SK-N-SH (cell line): Measurements from ENCODE around the gene CASS4. TPM values are rescaled to one million over a fixed set of nuclear protein-coding genes. Genes with fewer than 3 reads are reported as not detected.

Experiments used
- CTCF ChIA-PET: fragments of 300-600, 350-600 bp; formaldehyde crosslinking; extraction: SDS; loops from one replicate; lab custom pipeline; 2021; lab: Yijun Ruan, JAX
- POLR2A ChIA-PET: fragments of 350-600 bp; sonication (Branson Sonifier 250); formaldehyde crosslinking; extraction: SDS; loops from one replicate; lab custom pipeline; 2020; ENCODE audit warnings: antibody characterized with exemption, inconsistent platforms; lab: Yijun Ruan, JAX
- DNase-seq: peaks from one replicate; pipeline ENCODE4 v3.0.0; 2012
- H2AFZ ChIP-seq: fragments of 200-600 bp; sonication (generic); 2 replicates; pipeline ENCODE4 v1.8.1; 2016; ENCODE audit warnings: antibody characterized with exemption, mild to moderate bottlenecking, low read depth
- H3F3A ChIP-seq: fragments of 200-600 bp; sonication (generic); replicated peaks from 2 replicates; pipeline ENCODE3; 2016; ENCODE audit warnings: antibody characterized with exemption, mild to moderate bottlenecking; ENCODE audit not compliant: insufficient read depth
- H3K27ac ChIP-seq, 2 experiments: fragments of 200-500 bp in 1 of 2; fragments of 200-600 bp in 1 of 2; sonication (Bioruptor generic) in 1 of 2; sonication (generic), shearing (Covaris generic) in 1 of 2; 2 replicates each; pipeline versions ENCODE4 v1.5.1 to v1.6.1; 2014 to 2016; ENCODE audit warnings: low read depth in 2 of 2, inconsistent platforms in 1 of 2, low read length in 1 of 2, mild to moderate bottlenecking in 1 of 2, mixed read lengths in 1 of 2
- H3K27me3 ChIP-seq: fragments of 200-600 bp; sonication (generic), shearing (Covaris generic); 2 replicates; pipeline ENCODE4 v1.6.1; 2016; ENCODE audit warnings: mixed run types; ENCODE audit not compliant: insufficient read depth
- H3K36me3 ChIP-seq, 2 experiments: fragments of 200-500 bp in 1 of 2; fragments of 200-600 bp in 1 of 2; sonication (Bioruptor generic) in 1 of 2; sonication (generic) in 1 of 2; replicated peaks in 1 of 2; 2 replicates each; pipeline versions ENCODE3 to v1.5.1; 2014 to 2016; ENCODE audit warnings: low read length in 1 of 2, mild to moderate bottlenecking in 1 of 2; ENCODE audit not compliant: insufficient read depth in 2 of 2, control insufficient read depth in 1 of 2
- H3K4me1 ChIP-seq, 2 experiments: fragments of 200-500 bp in 1 of 2; fragments of 200-600 bp in 1 of 2; sonication (Bioruptor generic) in 1 of 2; sonication (generic), shearing (Covaris generic) in 1 of 2; 2 replicates each; pipeline versions ENCODE4 v1.5.1 to v1.6.1; 2014 to 2016; ENCODE audit warnings: low read depth in 1 of 2, low read length in 1 of 2, mixed run types in 1 of 2; ENCODE audit not compliant: insufficient read depth in 2 of 2, control insufficient read depth in 1 of 2
- H3K4me2 ChIP-seq: fragments of 200-600 bp; sonication (generic), shearing (Covaris generic); 2 replicates; pipeline ENCODE4 v1.6.1; 2017; ENCODE audit warnings: mixed run types
- H3K4me3 ChIP-seq, 2 experiments: fragments of 200-500 bp in 1 of 2; fragments of 200-600 bp in 1 of 2; sonication (Bioruptor generic) in 1 of 2; sonication (generic), shearing (Covaris generic) in 1 of 2; 2 replicates each; pipeline versions ENCODE4 v1.5.1 to v1.8.1; 2014 to 2016; ENCODE audit warnings: low read depth in 2 of 2, inconsistent platforms in 1 of 2, low read length in 1 of 2, mild to moderate bottlenecking in 1 of 2, mixed read lengths in 1 of 2, moderate library complexity in 1 of 2
- H3K79me2 ChIP-seq: fragments of 200-600 bp; sonication (generic); 2 replicates; pipeline ENCODE4 v1.8.1; 2017; ENCODE audit warnings: mild to moderate bottlenecking; ENCODE audit not compliant: insufficient read depth
- H3K9ac ChIP-seq: fragments of 200-600 bp; sonication (generic); 2 replicates; pipeline ENCODE4 v1.6.1; 2017; ENCODE audit warnings: mixed run types
- H3K9me2 ChIP-seq: fragments of 200-600 bp; sonication (generic); 2 replicates; pipeline ENCODE4 v1.6.1; 2017; ENCODE audit warnings: mixed run types
- H3K9me3 ChIP-seq: fragments of 200-600 bp; sonication (generic); 2 replicates; pipeline ENCODE4 v1.6.1; 2017; ENCODE audit warnings: mixed run types, mild to moderate bottlenecking, moderate library complexity
- H4K20me1 ChIP-seq: fragments of 200-600 bp; sonication (generic); 2 replicates; pipeline ENCODE4 v1.6.1; 2017; ENCODE audit warnings: mild to moderate bottlenecking, mixed run types; ENCODE audit not compliant: insufficient read depth
- FOXM1 ChIP-seq: IDR thresholded peaks from 2 replicates; pipeline ENCODE4 v1.4.0; 2012; ENCODE audit warnings: low read depth, mild to moderate bottlenecking
- NFIC ChIP-seq: IDR thresholded peaks from 2 replicates; pipeline ENCODE4 v1.4.0; 2012; ENCODE audit warnings: borderline replicate concordance
- NRF1 ChIP-seq: IDR thresholded peaks from 2 replicates; pipeline ENCODE4 v1.6.1; 2012; ENCODE audit warnings: low read depth, mild to moderate bottlenecking, low read length
- RXRA ChIP-seq: IDR thresholded peaks from 2 replicates; pipeline ENCODE4 v1.4.0; 2012; ENCODE audit warnings: low read depth, mild to moderate bottlenecking, borderline replicate concordance
- SIN3A ChIP-seq: IDR thresholded peaks from 2 replicates; pipeline ENCODE4 v1.6.1; 2012; ENCODE audit warnings: low read depth, mild to moderate bottlenecking, low read length, moderate library complexity, borderline replicate concordance
- TEAD4 ChIP-seq: IDR thresholded peaks from 2 replicates; pipeline ENCODE4 v1.4.0; 2012; ENCODE audit warnings: mild to moderate bottlenecking, borderline replicate concordance; ENCODE audit not compliant: insufficient read depth
- ZBTB33 ChIP-seq: IDR thresholded peaks from 2 replicates; pipeline ENCODE4 v1.4.0; 2012; ENCODE audit warnings: low read depth, borderline replicate concordance
- WGBS: methylation state at CpG from one replicate; pipeline ENCODE4 v1.1.6; 2017; ENCODE audit warnings: low lambda C conversion rate; 5-methylcytosine and 5-hydroxymethylcytosine counted together
- polyA plus RNA-seq, 3 experiments: library from polyadenylated mRNA; depleted of rRNA; stranded (reverse); fragments of >200 nt; gene quantifications; 2 replicates each; pipeline ENCODE4 v1.2.3, GENCODE V29; 2012
- TF ChIP-seq, protein P1 (sequence below): fragments of 150-350 bp; IDR thresholded peaks from 2 replicates; pipeline ENCODE4 v1.6.1; 2016; ENCODE audit warnings: mild to moderate bottlenecking, low read depth, low read length
- TF ChIP-seq, protein P2 (sequence below): IDR thresholded peaks from 2 replicates; pipeline ENCODE4 v1.6.1; 2012; ENCODE audit warnings: mild to moderate bottlenecking, low read depth, low read length, moderate library complexity
- TF ChIP-seq, protein P3 (sequence below): fragments of 200-600 bp; sonication (generic); IDR thresholded peaks from 2 replicates; pipeline ENCODE4 v1.6.1; 2017; ENCODE audit warnings: antibody characterized with exemption, mild to moderate bottlenecking, moderate library complexity

CASS4 gene
- polyA plus RNA-seq, 1 of the 3 experiments (the other 2 are of a cell fraction), result not detected

DNA sequence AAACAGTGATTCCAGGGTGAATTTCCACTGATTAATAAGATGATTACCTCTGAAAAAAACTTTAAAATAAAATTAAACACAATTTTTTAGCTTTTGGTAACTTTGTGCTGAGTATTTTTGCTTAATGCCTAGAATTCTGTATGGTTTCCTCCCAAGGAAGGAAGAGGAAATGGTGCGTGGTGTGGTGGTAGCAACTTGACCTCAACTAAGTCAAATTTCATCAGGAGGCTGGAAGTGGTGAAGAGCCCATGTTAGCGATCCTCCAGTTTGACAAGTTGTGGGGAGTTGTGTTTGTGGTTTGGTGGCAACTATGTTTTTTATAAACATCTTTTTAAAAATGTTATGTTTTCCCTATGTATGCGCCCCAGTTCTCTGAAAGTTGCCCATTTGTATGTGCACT, 51.4 kb downstream of the CASS4 start:
- Histone ChIP-seq H3K36me3 (no peaks in the 10 kb centered on the region), H3K27me3 (no peaks in the 10 kb centered on the region), H3K79me2 (peaks cover under 1% of the 10 kb centered on the region; the same call in 1 of the 2 replicates), H3K9ac (no peak overlapping the region), H3K9me2 (no peaks in the 10 kb centered on the region), H4K20me1 (no peaks in the 10 kb centered on the region), H3K9me3 (no peaks in the 10 kb centered on the region), H3K4me2 (no peak overlapping the region), H3K4me3 (no peak overlapping the region), H3K4me1 (peaks cover 4 to 5% of the 10 kb centered on the region in 2 experiments; a peak in 2 of 4 replicates), H3F3A (no peaks in the 10 kb centered on the region), H3K27ac (no peak overlapping the region), H2AFZ (no peak overlapping the region)
- WGBS, result 60% methylated on average over 3 of the region's 3 CpGs
- no peak for TF ChIP-seq NFIC
- TF ChIP-seq ZBTB33, result no peak
- TF ChIP-seq, protein P1, sequence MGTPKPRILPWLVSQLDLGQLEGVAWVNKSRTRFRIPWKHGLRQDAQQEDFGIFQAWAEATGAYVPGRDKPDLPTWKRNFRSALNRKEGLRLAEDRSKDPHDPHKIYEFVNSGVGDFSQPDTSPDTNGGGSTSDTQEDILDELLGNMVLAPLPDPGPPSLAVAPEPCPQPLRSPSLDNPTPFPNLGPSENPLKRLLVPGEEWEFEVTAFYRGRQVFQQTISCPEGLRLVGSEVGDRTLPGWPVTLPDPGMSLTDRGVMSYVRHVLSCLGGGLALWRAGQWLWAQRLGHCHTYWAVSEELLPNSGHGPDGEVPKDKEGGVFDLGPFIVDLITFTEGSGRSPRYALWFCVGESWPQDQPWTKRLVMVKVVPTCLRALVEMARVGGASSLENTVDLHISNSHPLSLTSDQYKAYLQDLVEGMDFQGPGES, result no peak
- no peak for TF ChIP-seq RXRA
- TF ChIP-seq, protein P2, sequence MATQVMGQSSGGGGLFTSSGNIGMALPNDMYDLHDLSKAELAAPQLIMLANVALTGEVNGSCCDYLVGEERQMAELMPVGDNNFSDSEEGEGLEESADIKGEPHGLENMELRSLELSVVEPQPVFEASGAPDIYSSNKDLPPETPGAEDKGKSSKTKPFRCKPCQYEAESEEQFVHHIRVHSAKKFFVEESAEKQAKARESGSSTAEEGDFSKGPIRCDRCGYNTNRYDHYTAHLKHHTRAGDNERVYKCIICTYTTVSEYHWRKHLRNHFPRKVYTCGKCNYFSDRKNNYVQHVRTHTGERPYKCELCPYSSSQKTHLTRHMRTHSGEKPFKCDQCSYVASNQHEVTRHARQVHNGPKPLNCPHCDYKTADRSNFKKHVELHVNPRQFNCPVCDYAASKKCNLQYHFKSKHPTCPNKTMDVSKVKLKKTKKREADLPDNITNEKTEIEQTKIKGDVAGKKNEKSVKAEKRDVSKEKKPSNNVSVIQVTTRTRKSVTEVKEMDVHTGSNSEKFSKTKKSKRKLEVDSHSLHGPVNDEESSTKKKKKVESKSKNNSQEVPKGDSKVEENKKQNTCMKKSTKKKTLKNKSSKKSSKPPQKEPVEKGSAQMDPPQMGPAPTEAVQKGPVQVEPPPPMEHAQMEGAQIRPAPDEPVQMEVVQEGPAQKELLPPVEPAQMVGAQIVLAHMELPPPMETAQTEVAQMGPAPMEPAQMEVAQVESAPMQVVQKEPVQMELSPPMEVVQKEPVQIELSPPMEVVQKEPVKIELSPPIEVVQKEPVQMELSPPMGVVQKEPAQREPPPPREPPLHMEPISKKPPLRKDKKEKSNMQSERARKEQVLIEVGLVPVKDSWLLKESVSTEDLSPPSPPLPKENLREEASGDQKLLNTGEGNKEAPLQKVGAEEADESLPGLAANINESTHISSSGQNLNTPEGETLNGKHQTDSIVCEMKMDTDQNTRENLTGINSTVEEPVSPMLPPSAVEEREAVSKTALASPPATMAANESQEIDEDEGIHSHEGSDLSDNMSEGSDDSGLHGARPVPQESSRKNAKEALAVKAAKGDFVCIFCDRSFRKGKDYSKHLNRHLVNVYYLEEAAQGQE, result no peak
- no peak for TF ChIP-seq SIN3A
- no peak for TF ChIP-seq FOXM1
- no peak for TF ChIP-seq TEAD4
- TF ChIP-seq, protein P3, sequence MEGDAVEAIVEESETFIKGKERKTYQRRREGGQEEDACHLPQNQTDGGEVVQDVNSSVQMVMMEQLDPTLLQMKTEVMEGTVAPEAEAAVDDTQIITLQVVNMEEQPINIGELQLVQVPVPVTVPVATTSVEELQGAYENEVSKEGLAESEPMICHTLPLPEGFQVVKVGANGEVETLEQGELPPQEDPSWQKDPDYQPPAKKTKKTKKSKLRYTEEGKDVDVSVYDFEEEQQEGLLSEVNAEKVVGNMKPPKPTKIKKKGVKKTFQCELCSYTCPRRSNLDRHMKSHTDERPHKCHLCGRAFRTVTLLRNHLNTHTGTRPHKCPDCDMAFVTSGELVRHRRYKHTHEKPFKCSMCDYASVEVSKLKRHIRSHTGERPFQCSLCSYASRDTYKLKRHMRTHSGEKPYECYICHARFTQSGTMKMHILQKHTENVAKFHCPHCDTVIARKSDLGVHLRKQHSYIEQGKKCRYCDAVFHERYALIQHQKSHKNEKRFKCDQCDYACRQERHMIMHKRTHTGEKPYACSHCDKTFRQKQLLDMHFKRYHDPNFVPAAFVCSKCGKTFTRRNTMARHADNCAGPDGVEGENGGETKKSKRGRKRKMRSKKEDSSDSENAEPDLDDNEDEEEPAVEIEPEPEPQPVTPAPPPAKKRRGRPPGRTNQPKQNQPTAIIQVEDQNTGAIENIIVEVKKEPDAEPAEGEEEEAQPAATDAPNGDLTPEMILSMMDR, result no peak
- no peak for TF ChIP-seq NRF1
- POLR2A ChIA-PET, result no interaction called here
- CTCF ChIA-PET, result interaction anchor here (0.7 kb wide), 1 partner anchor 68 kb away, joined by 3 read pairs; no protein-coding TSS in a partner anchor
- DNase-seq, result no peak
